Midbrain (tissue), 1 donor: Measurements from ENCODE around the gene PHC3.
"Not testable (repeated sequence)": the region's sequence is repeated elsewhere in the genome, so short reads cannot be mapped to it uniquely, and the experiment has no call there.

Experiments used
- DNase-seq: peaks from one replicate; lab custom pipeline; 2025; lab: John Stamatoyannopoulos, UW

The PHC3 gene

GRCh38 chr3:170195759-170196158 lies 14.2 kb upstream of the PHC3 start:
- not testable (repeated sequence) for DNase-seq

GRCh38 chr3:170189398-170190256 lies 8.1 kb upstream of the PHC3 start:
- no peak for DNase-seq

- no peak for DNase-seq
These were observed 1.2 kb downstream of the PHC3 start for GRCh38 chr3:170180079-170180907.

- DNase-seq: no peak
These were observed 2.1 kb downstream of the PHC3 start for GRCh38 chr3:170179432-170179831.

GRCh38 chr3:170178651-170179050 lies 2.9 kb downstream of the PHC3 start:
- no peak for DNase-seq

GRCh38 chr3:170171563-170171962 lies 10.0 kb downstream of the PHC3 start:
- no peak for DNase-seq

- DNase-seq: no peak
These were observed 16.8 kb downstream of the PHC3 start for GRCh38 chr3:170164717-170165116.

- DNase-seq: no peak
These were observed 17.4 kb downstream of the PHC3 start for GRCh38 chr3:170163956-170164645.

- no peak for DNase-seq
These were observed 18.9 kb downstream of the PHC3 start for GRCh38 chr3:170162630-170163029.

GRCh38 chr3:170162052-170162451 lies 19.5 kb downstream of the PHC3 start:
- DNase-seq: no peak

GRCh38 chr3:170159933-170160332 lies 21.6 kb downstream of the PHC3 start:
- no peak for DNase-seq

- no peak for DNase-seq
These were observed 22.1 kb downstream of the PHC3 start for GRCh38 chr3:170159459-170159858.

- no peak for DNase-seq
These were observed 25.9 kb downstream of the PHC3 start for GRCh38 chr3:170155604-170156003.

- DNase-seq: no peak
These were observed 26.9 kb downstream of the PHC3 start for GRCh38 chr3:170154569-170155143.

- no peak for DNase-seq
These were observed 27.4 kb downstream of the PHC3 start for GRCh38 chr3:170154084-170154483.

GRCh38 chr3:170151536-170151935 lies 30.0 kb downstream of the PHC3 start:
- DNase-seq: no peak

- DNase-seq: no peak
These were observed 32.5 kb downstream of the PHC3 start for GRCh38 chr3:170149016-170149415.

GRCh38 chr3:170145278-170145677 lies 36.3 kb downstream of the PHC3 start:
- DNase-seq: no peak

GRCh38 chr3:170144437-170144843 lies 37.1 kb downstream of the PHC3 start:
- DNase-seq: no peak

- no peak for DNase-seq
These were observed 39.2 kb downstream of the PHC3 start for GRCh38 chr3:170142373-170142772.

- no peak for DNase-seq
These were observed 43.5 kb downstream of the PHC3 start for GRCh38 chr3:170137986-170138385.

- no peak for DNase-seq
These were observed 49.2 kb downstream of the PHC3 start for GRCh38 chr3:170132335-170132734.
